ENCODE results near the gene CRYGC.
"Not testable (repeated sequence)": the region's sequence is repeated elsewhere in the genome, so short reads cannot be mapped to it uniquely, and the experiment has no call there.

The CRYGC gene

GRCh38 chr2:208129744-208130711 is at the start of gene CRYGC:
TSS of gene CRYGC (minus strand) at chr2:208129828. CDS start at chr2:208129792, 36 bp downstream.
- DNase-seq, result no peak

GRCh38 chr2:208179028-208179609 is 49.5 kb upstream of the CRYGC start:
- DNase-seq, result no peak

GRCh38 chr2:208175840-208176153 is 46.2 kb upstream of the CRYGC start:
- DNase-seq, result no peak

GRCh38 chr2:208175069-208175839 is 45.6 kb upstream of the CRYGC start:
- peak; percentile 77 to 88 for DNase-seq

- DNase-seq, result no peak
Observed at GRCh38 chr2:208174144-208174543, 44.5 kb upstream of the CRYGC start.

- no peak for DNase-seq
Observed at GRCh38 chr2:208172125-208172524, 42.5 kb upstream of the CRYGC start.

- DNase-seq, result no peak
Observed at GRCh38 chr2:208164951-208165755, 35.5 kb upstream of the CRYGC start.

GRCh38 chr2:208163489-208163888 is 33.9 kb upstream of the CRYGC start, which contains the start of gene CRYGA:
TSS of gene CRYGA (minus strand) at chr2:208163589. CDS start at chr2:208163556, 33 bp downstream.
- no peak for DNase-seq

GRCh38 chr2:208156439-208156838 is 26.8 kb upstream of the CRYGC start:
- no peak for DNase-seq

- no peak for DNase-seq
Observed at GRCh38 chr2:208153156-208153555, 23.5 kb upstream of the CRYGC start.

- DNase-seq, result no peak
Observed at GRCh38 chr2:208150956-208151355, 21.3 kb upstream of the CRYGC start.

GRCh38 chr2:208150094-208150493 is 20.5 kb upstream of the CRYGC start:
- DNase-seq, result no peak

- DNase-seq, result no peak
Observed at GRCh38 chr2:208148803-208149202, 19.2 kb upstream of the CRYGC start.

GRCh38 chr2:208147759-208148158 is 18.1 kb upstream of the CRYGC start:
- DNase-seq, result no peak

GRCh38 chr2:208147008-208147407 is 17.4 kb upstream of the CRYGC start:
- no peak for DNase-seq

GRCh38 chr2:208146006-208146405 is 16.4 kb upstream of the CRYGC start, which contains the start of gene CRYGB:
TSS of gene CRYGB (minus strand) at chr2:208146158. CDS start at chr2:208146120, 38 bp downstream.
- DNase-seq, result no peak

GRCh38 chr2:208142925-208143799 is 13.5 kb upstream of the CRYGC start:
- DNase-seq, result peak; percentile 30 to 41

GRCh38 chr2:208142240-208142924 is 12.8 kb upstream of the CRYGC start:
- DNase-seq, result no peak

- DNase-seq, result no peak
Observed at GRCh38 chr2:208139447-208139846, 9.8 kb upstream of the CRYGC start.

GRCh38 chr2:208138334-208138733 is 8.7 kb upstream of the CRYGC start:
- DNase-seq, result not testable (repeated sequence)

GRCh38 chr2:208136716-208137094 is 7.1 kb upstream of the CRYGC start:
- DNase-seq, result no peak
